ENCODE data around the gene PSMB11. TPM values are rescaled to one million over a fixed set of nuclear protein-coding genes. Genes with fewer than 3 reads are reported as not detected.

The PSMB11 gene
- total and polyA plus RNA-seq, 5 experiments from 2014 or later, result 0.12 to 0.36 (median 0.23) TPM; not detected in 2

DNA sequence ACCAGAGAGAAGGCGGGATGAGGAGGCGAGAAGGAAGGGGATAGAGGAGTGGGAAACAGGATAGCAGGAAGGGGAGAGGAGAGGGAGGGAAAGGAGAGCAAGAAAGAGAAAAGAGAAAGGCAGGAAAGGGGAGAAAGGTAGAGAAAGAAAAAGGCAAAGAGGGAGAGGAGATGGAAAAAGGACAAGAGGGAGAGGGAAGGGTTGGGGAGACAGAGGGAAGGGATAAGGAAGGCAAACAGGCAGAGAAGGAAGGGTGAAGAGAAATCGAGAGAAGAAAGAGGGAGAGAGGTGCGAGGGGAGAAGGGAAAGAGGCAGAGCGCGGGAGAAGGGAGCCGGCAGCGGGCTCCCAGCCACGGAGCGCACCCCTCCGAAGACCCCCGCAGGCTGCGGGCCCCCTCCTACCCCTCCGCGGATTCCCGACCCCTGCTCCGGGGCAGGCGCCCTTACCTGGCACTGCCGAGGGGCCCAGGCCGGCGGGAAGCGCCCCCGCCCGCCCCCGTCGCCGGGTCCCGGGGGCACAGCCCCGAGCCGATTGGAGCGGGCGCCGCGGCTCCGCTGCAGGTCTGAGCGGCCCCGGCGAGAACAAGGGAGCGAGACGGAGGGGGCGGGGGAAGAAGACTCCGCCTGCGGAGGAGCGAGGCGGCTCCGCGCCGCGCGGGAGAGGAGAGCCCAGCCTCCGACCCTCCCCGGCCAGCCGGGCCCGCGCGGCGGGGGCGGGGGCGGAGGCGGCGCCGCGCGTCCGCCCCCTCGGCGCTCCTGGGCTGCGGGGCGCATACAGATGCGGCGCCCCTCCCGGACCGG, 15.1 kb downstream of the PSMB11 start, which contains the start of gene CDH24:
TSS of gene CDH24 (minus strand) at position 565 of the 801 bp plus-strand sequence. CDS start 1,787 bp downstream, outside the sequence.
- Mint-ChIP-seq H3K4me1 (peaks cover 15 to 21% (median 20%) of the 10 kb centered on the region in 4 donors), H3K27me3 (no peaks in the 10 kb centered on the region), H3K4me3 (peak within 1 kb of the TSS; percentile 79 to 96 (median 90)), H3K27ac (peak within 1 kb of the TSS in 9 of 10 donors; percentile 46 to 91 (median 69)), H3K36me3 (peaks cover 0 to 41% (median 11%) of the 10 kb centered on the region in 3 donors), H3K9me3 (no peaks in the 10 kb centered on the region)
- POLR2A ChIA-PET, result interaction anchor here (0.6 to 4.2 kb wide), 14 partner anchors 11 to 264 kb away, joined by 3 to 44 read pairs (median 6); partner anchors contain the start of genes AJUBA, PABPN1 and PRMT5
- ATAC-seq (peak; percentile 67 to 84), DNase-seq (peak; percentile 48 to 83 (median 60))

GRCh38 chr14:23057757-23058653, 16.0 kb downstream of the PSMB11 start:
- peak overlapping the region; percentile 79 to 90 (median 88) for H3K4me3 Mint-ChIP-seq
- peaks cover 15 to 21% (median 20%) of the 10 kb centered on the region in 4 donors for H3K4me1 Mint-ChIP-seq
- peak; percentile 73 to 90 (median 84) for DNase-seq
- H3K9me3 Mint-ChIP-seq, result no peaks in the 10 kb centered on the region
- H3K36me3 Mint-ChIP-seq, result peaks cover 0 to 50% (median 18%) of the 10 kb centered on the region in 3 donors
- ATAC-seq, result peak; percentile 73 to 75
- H3K27ac Mint-ChIP-seq, result peak overlapping the region in 8 of 10 donors; percentile 24 to 80 (median 66)
- no peaks in the 10 kb centered on the region for H3K27me3 Mint-ChIP-seq
- POLR2A ChIA-PET, result interaction anchor here (0.6 to 4.2 kb wide), 13 partner anchors 10 to 263 kb away, joined by 3 to 44 read pairs (median 5); partner anchors contain the start of genes AJUBA, PABPN1 and PRMT5

- peak overlapping the region in 2 of 10 donors; percentile 21 to 81 for H3K27ac Mint-ChIP-seq
- H3K4me1 Mint-ChIP-seq, result peaks cover 15 to 23% (median 21%) of the 10 kb centered on the region in 4 donors
- H3K4me3 Mint-ChIP-seq, result peak overlapping the region in 2 of 10 donors; percentile 36 to 39
- ATAC-seq, result no peak
- H3K9me3 Mint-ChIP-seq, result no peaks in the 10 kb centered on the region
- H3K27me3 Mint-ChIP-seq, result no peaks in the 10 kb centered on the region
- POLR2A ChIA-PET, result interaction anchor here (0.6 to 4.2 kb wide), 11 partner anchors 9 to 130 kb away, joined by 4 to 44 read pairs (median 6); partner anchors contain the start of genes AJUBA and PRMT5
- peaks cover 0 to 58% (median 21%) of the 10 kb centered on the region in 3 donors for H3K36me3 Mint-ChIP-seq
- DNase-seq, result no peak
Measured at GRCh38 chr14:23058654-23059504, 16.9 kb downstream of the PSMB11 start.

DNA sequence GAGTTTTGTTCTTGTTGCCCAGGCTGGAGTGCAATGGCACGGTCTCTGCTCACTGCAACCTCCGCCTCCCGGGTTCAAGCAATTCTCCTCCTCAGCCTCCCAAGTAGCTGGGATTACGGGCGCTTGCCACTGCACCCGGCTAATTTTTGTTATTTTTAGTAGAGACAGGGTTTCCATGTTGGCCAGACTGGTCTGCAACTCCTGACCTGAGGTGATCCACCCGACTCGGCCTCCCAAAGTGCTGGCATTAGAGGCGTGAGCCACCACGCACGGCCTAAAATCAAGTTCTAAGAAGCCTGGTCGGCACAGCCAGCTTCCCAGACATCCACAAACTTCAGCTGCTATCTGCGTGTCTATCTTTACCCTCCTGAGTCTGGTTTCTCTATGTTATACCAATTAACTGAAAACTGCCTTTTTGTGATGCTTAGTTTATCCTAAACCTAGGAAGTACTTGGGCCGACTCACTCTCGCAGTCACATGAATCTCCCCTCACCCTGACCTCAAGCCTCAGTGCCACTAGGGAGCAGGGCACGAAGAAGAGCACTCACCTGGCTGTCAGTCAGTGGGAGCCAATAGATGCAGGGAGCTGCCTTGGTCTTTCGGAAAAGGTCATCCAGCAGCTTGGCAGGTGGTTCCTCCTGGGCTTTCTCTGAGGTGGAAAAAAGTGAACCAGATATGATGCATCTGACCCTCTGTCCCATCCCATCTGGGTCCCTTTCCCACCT, 18.7 kb downstream of the PSMB11 start:
- Mint-ChIP-seq H3K27me3 (no peaks in the 10 kb centered on the region), H3K4me1 (peaks cover 16 to 24% (median 23%) of the 10 kb centered on the region in 4 donors), H3K4me3 (no peak overlapping the region), H3K36me3 (peaks cover 0 to 74% (median 24%) of the 10 kb centered on the region in 3 donors), H3K9me3 (no peaks in the 10 kb centered on the region), H3K27ac (peak overlapping the region in 1 of 10 donors; percentile 38)
- POLR2A ChIA-PET, result interaction anchor here (0.8 to 4.2 kb wide), 5 partner anchors 34 to 85 kb away, joined by 3 to 44 read pairs (median 17); partner anchors contain the start of genes ACIN1 and AJUBA
- DNase-seq, result no peak
- ATAC-seq, result no peak

GRCh38 chr14:23062002-23062401, 20.0 kb downstream of the PSMB11 start:
- no peak for ATAC-seq

DNA sequence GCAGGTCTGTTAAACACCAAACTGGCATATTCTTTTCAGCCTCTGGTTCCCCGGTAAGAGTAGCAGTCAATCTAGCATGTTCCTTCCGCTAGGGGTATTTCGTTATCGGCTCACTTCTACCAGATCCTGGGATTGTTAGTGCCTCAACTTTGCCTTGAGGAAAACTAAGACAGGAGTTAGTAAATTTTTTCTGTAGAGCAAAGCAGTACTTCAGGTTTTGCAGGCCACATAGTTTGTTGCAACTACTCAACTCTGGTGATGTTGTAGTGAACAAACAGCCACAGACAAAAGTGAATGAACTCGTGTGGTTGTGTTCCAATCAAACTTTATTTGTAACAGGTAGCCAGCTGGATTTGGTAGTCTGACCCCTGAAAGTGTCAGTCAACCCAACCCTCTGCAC, 21.6 kb downstream of the PSMB11 start:
- DNase-seq, result no peak
- peaks cover 10 to 13% (median 12%) of the 10 kb centered on the region in 4 donors for H3K4me1 Mint-ChIP-seq
- POLR2A ChIA-PET, result interaction anchor here (2.0 kb wide), 1 partner anchor 31 kb away, joined by 6 read pairs; the partner anchor contains the start of genes ACIN1 and C14orf119
- H3K36me3 Mint-ChIP-seq, result peaks cover 0 to 90% (median 28%) of the 10 kb centered on the region in 3 donors
- no peak overlapping the region for H3K4me3 Mint-ChIP-seq
- no peaks in the 10 kb centered on the region for H3K27me3 Mint-ChIP-seq
- H3K27ac Mint-ChIP-seq, result peak overlapping the region in 2 of 10 donors; percentile 23 to 62
- no peaks in the 10 kb centered on the region for H3K9me3 Mint-ChIP-seq
- no peak for ATAC-seq

More at GRCh38 chr14:23062002-23062401, 20.0 kb downstream of the PSMB11 start:
- POLR2A ChIA-PET, result interaction anchor here (0.6 to 3.9 kb wide), 4 partner anchors 33 to 85 kb away, joined by 3 to 20 read pairs (median 4); partner anchors contain the start of genes ACIN1 and C14orf119
- no peak overlapping the region for H3K4me3 Mint-ChIP-seq
- no peaks in the 10 kb centered on the region for H3K27me3 Mint-ChIP-seq
- no peak for DNase-seq
- H3K9me3 Mint-ChIP-seq, result no peaks in the 10 kb centered on the region
- peak overlapping the region in 1 of 10 donors; percentile 25 for H3K27ac Mint-ChIP-seq
- peaks cover 0 to 87% (median 27%) of the 10 kb centered on the region in 3 donors for H3K36me3 Mint-ChIP-seq
- H3K4me1 Mint-ChIP-seq, result peaks cover 14 to 15% (median 15%) of the 10 kb centered on the region in 4 donors

- Mint-ChIP-seq H3K27me3 (no peaks in the 10 kb centered on the region), H3K36me3 (peaks cover 0 to 72% (median 24%) of the 10 kb centered on the region in 3 donors), H3K9me3 (no peaks in the 10 kb centered on the region), H3K4me3 (no peak overlapping the region), H3K27ac (peak overlapping the region in 3 of 10 donors; percentile 19 to 81 (median 31)), H3K4me1 (peaks cover 20 to 37% (median 34%) of the 10 kb centered on the region in 4 donors)
- ATAC-seq, result no peak
- POLR2A ChIA-PET, result interaction anchor here (1.0 kb wide), 1 partner anchor 55 kb away, joined by 3 read pairs; no protein-coding TSS in a partner anchor
- DNase-seq, result peak in 1 of 10 donors; percentile 7
Measured at GRCh38 chr14:23066368-23066767, 24.4 kb downstream of the PSMB11 start.

DNA sequence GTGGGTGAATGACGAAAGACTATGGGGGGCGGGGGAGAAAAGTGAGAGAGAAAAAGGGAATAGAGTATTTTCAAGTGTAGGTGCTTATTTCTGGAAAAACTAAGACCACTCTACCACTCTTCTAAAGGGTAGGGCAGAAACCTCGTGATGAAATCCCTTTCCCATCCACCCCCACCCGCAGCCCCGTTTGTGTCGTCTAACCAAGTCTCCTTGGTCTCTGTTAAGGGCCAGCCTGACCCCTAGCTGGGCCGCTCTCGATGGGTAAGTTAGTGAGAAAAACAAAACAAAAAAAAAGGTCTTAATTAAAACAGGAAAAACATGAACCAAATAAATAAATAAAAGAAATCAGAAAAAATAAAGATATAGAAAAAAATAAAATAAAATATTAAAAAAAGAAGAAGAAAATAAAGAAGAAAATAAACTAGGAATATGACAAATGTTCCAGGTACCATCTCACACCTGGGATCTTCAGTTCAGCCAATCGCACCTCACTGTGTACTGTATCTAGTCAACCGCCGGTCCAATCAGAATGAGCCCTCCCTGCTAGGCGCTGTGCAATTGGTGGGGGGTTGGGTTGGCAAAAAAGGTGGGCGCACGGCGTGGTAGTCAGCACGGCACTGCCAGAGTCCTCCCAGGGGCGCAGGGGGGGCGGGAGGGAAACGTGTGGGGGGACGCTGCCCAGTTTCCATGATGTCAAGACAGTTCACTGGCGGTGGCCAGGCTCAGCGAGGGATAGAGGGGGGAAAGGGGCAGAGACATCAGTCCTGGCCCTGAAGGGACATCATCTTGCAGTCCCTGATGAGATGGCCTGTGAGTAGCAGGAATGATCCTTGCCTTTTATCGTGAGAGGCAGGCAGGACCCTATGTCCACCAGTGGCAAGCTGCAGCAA, 25.1 kb downstream of the PSMB11 start:
- POLR2A ChIA-PET, result interaction anchor here (1.6 kb wide), 1 partner anchor 9 kb away, joined by 6 read pairs; the partner anchor contains the start of gene CDH24
- Mint-ChIP-seq H3K27me3 (no peaks in the 10 kb centered on the region), H3K36me3 (peaks cover 0 to 71% (median 22%) of the 10 kb centered on the region in 3 donors), H3K4me3 (no peak overlapping the region), H3K4me1 (peaks cover 25 to 45% (median 41%) of the 10 kb centered on the region in 4 donors), H3K27ac (peak overlapping the region in 3 of 10 donors; percentile 15 to 81 (median 31)), H3K9me3 (no peaks in the 10 kb centered on the region)
- DNase-seq (no peak), ATAC-seq (no peak)

DNA sequence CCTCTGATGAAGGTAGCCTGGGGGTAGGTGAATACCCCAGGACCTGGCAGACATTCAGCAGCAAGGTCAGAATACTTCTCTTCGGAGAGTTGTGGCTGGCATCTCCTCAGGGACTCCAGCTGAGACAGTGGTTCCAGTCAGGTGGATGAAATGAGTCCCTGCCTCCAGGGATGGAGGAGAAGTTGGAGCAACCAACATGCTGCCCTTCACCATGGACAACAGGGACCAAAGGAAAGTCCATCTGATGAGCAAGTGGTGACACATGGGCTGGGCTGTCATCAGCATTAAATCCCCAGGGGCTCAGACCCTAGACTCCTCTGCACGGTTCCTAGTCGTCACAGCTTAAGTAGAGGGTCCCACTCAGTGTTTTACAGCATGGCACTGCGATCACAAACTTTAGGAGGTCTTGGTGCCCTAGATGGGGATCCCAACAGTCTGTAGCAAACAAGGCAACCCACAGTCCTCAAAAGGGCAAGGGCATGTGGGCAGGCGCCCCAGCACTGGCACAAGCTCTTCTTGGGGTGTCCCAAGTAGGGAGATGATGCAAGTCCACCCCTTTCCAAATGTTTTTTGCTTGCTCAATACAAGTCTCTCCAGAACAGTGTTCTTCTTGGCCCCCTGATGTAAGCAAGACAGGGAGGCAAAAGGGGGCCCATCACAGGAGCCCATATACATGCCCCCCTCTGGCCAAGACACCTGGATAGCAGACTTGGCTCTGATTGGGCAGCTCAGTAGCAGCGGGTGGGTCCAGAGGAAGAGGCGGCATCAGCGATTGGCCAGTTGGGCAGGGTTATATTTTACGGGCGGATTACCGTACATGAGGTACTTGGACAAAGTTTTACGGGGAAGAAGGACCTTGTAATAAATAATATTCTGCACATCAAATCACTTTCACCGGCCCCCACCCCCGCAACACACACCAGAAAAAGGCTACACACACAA, 26.1 kb downstream of the PSMB11 start:
- DNase-seq, result no peak
- Mint-ChIP-seq H3K4me1 (peaks cover 25 to 48% (median 45%) of the 10 kb centered on the region in 4 donors), H3K4me3 (peak overlapping the region in 1 of 10 donors; percentile 6), H3K27me3 (no peaks in the 10 kb centered on the region), H3K9me3 (no peaks in the 10 kb centered on the region), H3K27ac (peak overlapping the region in 6 of 10 donors; percentile 63 to 93 (median 82)), H3K36me3 (peaks cover 0 to 70% (median 13%) of the 10 kb centered on the region in 3 donors)
- POLR2A ChIA-PET, result interaction anchor here (0.6 to 1.9 kb wide), 6 partner anchors 10 to 1848 kb away, joined by 3 to 12 read pairs (median 4); partner anchors contain the start of genes ACIN1, C14orf119 and CDH24
- no peak for ATAC-seq
